HCT116 (cell line): ENCODE results near the gene ABCG8. TPM values are rescaled to one million over a fixed set of nuclear protein-coding genes. Genes with fewer than 3 reads are reported as not detected.

Experiments
- ATAC-seq: fragments of 200-7000 bp; cut with Tn5 transposase; 2 replicates; pipeline ENCODE4 v1.9.1; 2020; ENCODE audit warnings: mild to moderate bottlenecking, moderate library complexity
- BruUV-seq: library from RNA; stranded (reverse); fragments of 400-500 nt; replicated peaks from 2 replicates; lab custom pipeline; 2021; lab: Mats Ljungman, UMichigan
- CTCF ChIA-PET: fragments of 300-600 bp; sonication (Branson Sonifier 250); formaldehyde crosslinking; loops from one replicate; lab custom pipeline; 2021; ENCODE audit warnings: antibody characterized with exemption; lab: Charles Lee
- POLR2A ChIA-PET: fragments of 300-600, 350-600 bp; sonication (Branson Sonifier 250); formaldehyde crosslinking; loops from one replicate; lab custom pipeline; 2021; ENCODE audit warnings: antibody characterized with exemption; lab: Charles Lee
- RAD21 ChIA-PET, 2 experiments: fragments of 300-600 bp; sonication (Branson Sonifier 250); formaldehyde crosslinking; loops; one replicate each; lab custom pipeline; 2023; ENCODE audit warnings: low total read pairs in 2 of 2; ENCODE audit not compliant: uncharacterized antibody in 2 of 2, unreplicated experiment in 2 of 2, low non-redundant PET in 1 of 2; lab: Charles Lee
- DNase-seq: peaks from one replicate; pipeline ENCODE4 v3.0.0-alpha.2; 2010; ENCODE audit warnings: low read depth, low spot score
- H2AFZ ChIP-seq: fragments of 200-600 bp; shearing (Covaris generic), sonication (generic); 2 replicates; pipeline ENCODE4 v1.6.1; 2017; ENCODE audit warnings: low read depth, mixed run types, mixed read lengths, antibody characterized with exemption, low read length; ENCODE audit not compliant: poor library complexity, severe bottlenecking
- H3K27ac ChIP-seq: 2 replicates; pipeline ENCODE4 v1.5.1; 2012; ENCODE audit warnings: low read depth, low read length
- H3K27me3 ChIP-seq: fragments of 200-600 bp; sonication (generic); 2 replicates; pipeline ENCODE4 v1.6.1; 2016; ENCODE audit warnings: mixed run types, low read length, mixed read lengths; ENCODE audit not compliant: insufficient read depth
- H3K36me3 ChIP-seq, 2 experiments: fragments of 200-500 bp in 1 of 2; fragments of 200-600 bp in 1 of 2; sonication (Bioruptor generic) in 1 of 2; sonication (generic) in 1 of 2; 2 replicates each; pipeline versions ENCODE4 v1.5.1 to v1.6.1; 2014 to 2016; ENCODE audit warnings: low read length in 2 of 2, inconsistent platforms in 1 of 2, mixed read lengths in 1 of 2, mixed run types in 1 of 2; ENCODE audit not compliant: insufficient read depth in 2 of 2, control insufficient read depth in 1 of 2
- H3K4me1 ChIP-seq, 2 experiments: fragments of 200-600 bp in 1 of 2; sonication (generic) in 1 of 2; 2 replicates each; pipeline versions ENCODE4 v1.5.1 to v1.6.1; 2012 to 2017; ENCODE audit warnings: low read length in 2 of 2, inconsistent platforms in 1 of 2, mild to moderate bottlenecking in 1 of 2, mixed read lengths in 1 of 2, mixed run types in 1 of 2, moderate library complexity in 1 of 2; ENCODE audit not compliant: insufficient read depth in 2 of 2, control insufficient read depth in 1 of 2
- H3K4me2 ChIP-seq: fragments of 200-600 bp; sonication (generic); 2 replicates; pipeline ENCODE4 v1.6.1; 2017; ENCODE audit warnings: mixed run types, low read length, mixed read lengths
- H3K4me3 ChIP-seq, 2 experiments: fragments of 200-600 bp in 1 of 2; sonication (generic) in 1 of 2; replicated peaks in 1 of 2; 2 replicates each; pipeline ENCODE4 v1.5.1; 2011 to 2016; ENCODE audit warnings: low read length in 2 of 2, control low read depth in 1 of 2, low read depth in 1 of 2, mild to moderate bottlenecking in 1 of 2, mixed read lengths in 1 of 2, mixed run types in 1 of 2
- H3K79me2 ChIP-seq: fragments of 200-600 bp; sonication (generic); 2 replicates; pipeline ENCODE4 v1.6.1; 2017; ENCODE audit warnings: mild to moderate bottlenecking, mixed run types, low read length, moderate library complexity, mixed read lengths; ENCODE audit not compliant: insufficient read depth
- H3K9ac ChIP-seq: fragments of 200-600 bp; sonication (generic); 2 replicates; pipeline ENCODE4 v1.6.1; 2016; ENCODE audit warnings: low read length, mixed read lengths
- H3K9me2 ChIP-seq: fragments of 200-600 bp; sonication (generic), shearing (Covaris generic); 2 replicates; pipeline ENCODE4 v1.6.1; 2017; ENCODE audit warnings: mixed run types, mild to moderate bottlenecking, moderate library complexity; ENCODE audit not compliant: insufficient read depth
- H3K9me3 ChIP-seq, 2 experiments: fragments of 200-500 bp in 1 of 2; fragments of 200-600 bp in 1 of 2; sonication (Bioruptor generic) in 1 of 2; sonication (generic) in 1 of 2; 2 replicates each; pipeline ENCODE4 v1.6.1; 2014 to 2017; ENCODE audit warnings: low read length in 2 of 2, mixed read lengths in 2 of 2, inconsistent platforms in 1 of 2, low read depth in 1 of 2, mild to moderate bottlenecking in 1 of 2, mixed run types in 1 of 2, moderate library complexity in 1 of 2; ENCODE audit not compliant: control insufficient read depth in 1 of 2, insufficient read depth in 1 of 2
- H4K20me1 ChIP-seq: fragments of 200-600 bp; sonication (generic), shearing (Covaris generic); 2 replicates; pipeline ENCODE4 v1.6.1; 2017; ENCODE audit warnings: mixed run types, mild to moderate bottlenecking, moderate library complexity; ENCODE audit not compliant: insufficient read depth
- CEBPB ChIP-seq: IDR thresholded peaks from 2 replicates; pipeline ENCODE4 v1.6.1; 2012; ENCODE audit warnings: low read depth
- EZH2phosphoT487 ChIP-seq: fragments of 200-600 bp; IDR thresholded peaks from 2 replicates; pipeline ENCODE4 v1.6.1; 2018; ENCODE audit warnings: antibody characterized with exemption, borderline replicate concordance
- FOSL1 ChIP-seq: IDR thresholded peaks from 2 replicates; pipeline ENCODE4 v1.6.1; 2012; ENCODE audit warnings: low read depth
- MAX ChIP-seq: IDR thresholded peaks from 2 replicates; pipeline ENCODE4 v1.6.1; 2012
- POLR2A ChIP-seq: IDR thresholded peaks from 2 replicates; pipeline ENCODE4 v1.7.0; 2011; ENCODE audit warnings: borderline replicate concordance; ENCODE audit not compliant: insufficient read depth, insufficient read length; ENCODE audit errors: extremely low read depth
- SIN3A ChIP-seq: IDR thresholded peaks from 2 replicates; pipeline ENCODE4 v1.6.1; 2012; ENCODE audit warnings: low read depth
- TCF7L2 ChIP-seq: IDR thresholded peaks from 2 replicates; pipeline ENCODE4 v1.7.0; 2011; ENCODE audit warnings: borderline replicate concordance, inconsistent platforms; ENCODE audit not compliant: insufficient read depth, insufficient read length; ENCODE audit errors: extremely low read depth
- YY1 ChIP-seq: IDR thresholded peaks from 2 replicates; pipeline ENCODE4 v1.6.1; 2011; ENCODE audit warnings: low read length, low read depth, moderate library complexity, mild to moderate bottlenecking; ENCODE audit not compliant: insufficient replicate concordance; ENCODE audit errors: extremely low read depth
- ZBTB33 ChIP-seq: IDR thresholded peaks from 2 replicates; pipeline ENCODE4 v1.6.1; 2011; ENCODE audit warnings: mild to moderate bottlenecking, low read length, moderate library complexity; ENCODE audit not compliant: insufficient replicate concordance; ENCODE audit errors: extremely low read depth
- ZNF274 ChIP-seq: fragments of 200-500 bp; sonication (Bioruptor generic); IDR thresholded peaks from 2 replicates; pipeline ENCODE4 v1.6.1; 2014; ENCODE audit warnings: mild to moderate bottlenecking, low read depth, low read length, inconsistent platforms
- intact Hi-C: fragments of 100-400 bp; cut with micrococcal nuclease; formaldehyde crosslinking; loops from 2 replicates; pipeline ENCODE4 v1.10.0; 2022
- total RNA-seq: library from RNA; stranded (reverse); gene quantifications from one replicate; pipeline ENCODE4 v1.2.1, GENCODE V29; 2021; ENCODE audit not compliant: unreplicated experiment
- TF ChIP-seq, protein P1 (sequence below): IDR thresholded peaks from 2 replicates; pipeline ENCODE4 v1.6.1; 2012; ENCODE audit warnings: low read depth

ABCG8 gene
- total RNA-seq, 1 experiment from 2014 or later, result 0.05 TPM

DNA sequence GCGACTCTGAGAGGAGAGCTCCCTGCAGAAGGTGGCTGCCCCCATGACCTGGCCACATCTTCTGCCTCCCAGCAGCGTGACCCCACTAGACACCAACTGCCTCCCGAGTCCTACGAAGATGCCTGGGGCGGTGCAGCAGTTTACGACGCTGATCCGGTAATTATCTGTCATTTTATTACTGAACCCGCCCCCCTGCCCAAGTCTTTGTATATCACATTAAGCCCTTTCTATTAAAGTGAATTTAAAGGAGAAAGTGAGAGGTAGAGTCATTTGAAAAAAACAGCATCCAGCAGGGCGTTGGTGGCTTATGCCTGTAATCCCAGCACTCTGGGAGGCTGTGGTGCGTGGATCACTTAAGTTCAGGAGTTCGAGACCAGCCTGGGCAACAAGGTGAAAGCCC, 33.4 kb downstream of the ABCG8 start:
- peaks cover 59% of the 10 kb centered on the region for H3K27me3 ChIP-seq
- TF ChIP-seq CEBPB, result no peak
- TF ChIP-seq MAX, result no peak
- TF ChIP-seq FOSL1, result no peak
- TF ChIP-seq EZH2phosphoT487, result no peak
- TF ChIP-seq ZBTB33, result no peak
- TF ChIP-seq TCF7L2, result no peak
- no peak for TF ChIP-seq ZNF274
- TF ChIP-seq, protein P1, sequence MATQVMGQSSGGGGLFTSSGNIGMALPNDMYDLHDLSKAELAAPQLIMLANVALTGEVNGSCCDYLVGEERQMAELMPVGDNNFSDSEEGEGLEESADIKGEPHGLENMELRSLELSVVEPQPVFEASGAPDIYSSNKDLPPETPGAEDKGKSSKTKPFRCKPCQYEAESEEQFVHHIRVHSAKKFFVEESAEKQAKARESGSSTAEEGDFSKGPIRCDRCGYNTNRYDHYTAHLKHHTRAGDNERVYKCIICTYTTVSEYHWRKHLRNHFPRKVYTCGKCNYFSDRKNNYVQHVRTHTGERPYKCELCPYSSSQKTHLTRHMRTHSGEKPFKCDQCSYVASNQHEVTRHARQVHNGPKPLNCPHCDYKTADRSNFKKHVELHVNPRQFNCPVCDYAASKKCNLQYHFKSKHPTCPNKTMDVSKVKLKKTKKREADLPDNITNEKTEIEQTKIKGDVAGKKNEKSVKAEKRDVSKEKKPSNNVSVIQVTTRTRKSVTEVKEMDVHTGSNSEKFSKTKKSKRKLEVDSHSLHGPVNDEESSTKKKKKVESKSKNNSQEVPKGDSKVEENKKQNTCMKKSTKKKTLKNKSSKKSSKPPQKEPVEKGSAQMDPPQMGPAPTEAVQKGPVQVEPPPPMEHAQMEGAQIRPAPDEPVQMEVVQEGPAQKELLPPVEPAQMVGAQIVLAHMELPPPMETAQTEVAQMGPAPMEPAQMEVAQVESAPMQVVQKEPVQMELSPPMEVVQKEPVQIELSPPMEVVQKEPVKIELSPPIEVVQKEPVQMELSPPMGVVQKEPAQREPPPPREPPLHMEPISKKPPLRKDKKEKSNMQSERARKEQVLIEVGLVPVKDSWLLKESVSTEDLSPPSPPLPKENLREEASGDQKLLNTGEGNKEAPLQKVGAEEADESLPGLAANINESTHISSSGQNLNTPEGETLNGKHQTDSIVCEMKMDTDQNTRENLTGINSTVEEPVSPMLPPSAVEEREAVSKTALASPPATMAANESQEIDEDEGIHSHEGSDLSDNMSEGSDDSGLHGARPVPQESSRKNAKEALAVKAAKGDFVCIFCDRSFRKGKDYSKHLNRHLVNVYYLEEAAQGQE, result no peak
- no peak for TF ChIP-seq POLR2A
- no peak for TF ChIP-seq YY1
- no peak for TF ChIP-seq SIN3A
- no peak overlapping the region for H3K4me3 ChIP-seq
- no peak overlapping the region for H3K9ac ChIP-seq
- H4K20me1 ChIP-seq, result no peaks in the 10 kb centered on the region
- ChIA-PET CTCF (no interaction called here), POLR2A (no interaction called here), RAD21 (no interaction called here)
- BruUV-seq, result no TSS peak
- DNase-seq, result no peak
- H3K79me2 ChIP-seq, result no peaks in the 10 kb centered on the region
- H3K9me3 ChIP-seq, result no peaks in the 10 kb centered on the region
- intact Hi-C loops, result loop anchor here (10.0 kb wide), 3 partner anchors 257 to 1623 kb away; no protein-coding TSS in a partner anchor
- H3K9me2 ChIP-seq, result no peaks in the 10 kb centered on the region
- H3K4me1 ChIP-seq, result no peaks in the 10 kb centered on the region
- no peaks in the 10 kb centered on the region for H3K36me3 ChIP-seq
- no peak overlapping the region for H3K4me2 ChIP-seq
- no peak overlapping the region for H2AFZ ChIP-seq
- no peak overlapping the region for H3K27ac ChIP-seq
- no peak for ATAC-seq
